Mesothelial cell of epicardium (in vitro differentiated cells): ENCODE data around the gene FBN1. TPM values are rescaled to one million over a fixed set of nuclear protein-coding genes. Genes with fewer than 3 reads are reported as not detected.

Experiments
- DNase-seq, 2 experiments: peaks; one replicate each; pipeline ENCODE4 v3.0.0; 2021; ENCODE audit warnings: low spot score in 2 of 2; ENCODE audit not compliant: unreplicated experiment in 2 of 2
- H3K27ac Mint-ChIP-seq: 2 replicates; pipeline ENCODE4 v1.8.0; 2021; ENCODE audit warnings: mixed read lengths
- H3K27me3 Mint-ChIP-seq: 2 replicates; pipeline ENCODE4 v1.8.0; 2021; ENCODE audit warnings: low read depth, mixed read lengths
- H3K36me3 Mint-ChIP-seq: 2 replicates; pipeline ENCODE4 v1.8.0; 2021; ENCODE audit warnings: mixed read lengths
- H3K4me1 Mint-ChIP-seq: 2 replicates; pipeline ENCODE4 v1.8.0; 2021; ENCODE audit warnings: mixed read lengths
- H3K4me3 Mint-ChIP-seq: 2 replicates; pipeline ENCODE4 v1.8.0; 2021; ENCODE audit warnings: mild to moderate bottlenecking, moderate library complexity, mixed read lengths
- H3K9me3 Mint-ChIP-seq: 2 replicates; pipeline ENCODE4 v1.8.0; 2021; ENCODE audit warnings: mixed read lengths
- CTCF ChIP-seq: fragments of 200-600 bp; sonication (generic); IDR thresholded peaks from one replicate; pipeline ENCODE4 v1.5.0; 2021; ENCODE audit warnings: antibody characterized with exemption; ENCODE audit not compliant: unreplicated experiment
- total RNA-seq: library from RNA; stranded (reverse); gene quantifications from 3 replicates; pipeline ENCODE4 v1.2.1, GENCODE V29; 2021

The FBN1 gene
- total RNA-seq, 1 donor from 2014 or later: 67.9 TPM

GRCh38 chr15:48373821-48374451, 271.6 kb downstream of the FBN1 start:
- H3K27me3 Mint-ChIP-seq: peaks cover 7% of the 10 kb centered on the region
- no peak overlapping the region for H3K27ac Mint-ChIP-seq
- H3K9me3 Mint-ChIP-seq: peaks cover 17% of the 10 kb centered on the region
- no peaks in the 10 kb centered on the region for H3K36me3 Mint-ChIP-seq
- DNase-seq: no peak
- H3K4me1 Mint-ChIP-seq: peaks cover 5% of the 10 kb centered on the region
- TF ChIP-seq CTCF: no peak
- no peak overlapping the region for H3K4me3 Mint-ChIP-seq

GRCh38 chr15:48371961-48372360, 273.5 kb downstream of the FBN1 start:
- H3K4me3 Mint-ChIP-seq: no peak overlapping the region
- no peak for DNase-seq
- peaks cover 5% of the 10 kb centered on the region for H3K4me1 Mint-ChIP-seq
- peaks cover 9% of the 10 kb centered on the region for H3K9me3 Mint-ChIP-seq
- TF ChIP-seq CTCF: no peak
- no peak overlapping the region for H3K27ac Mint-ChIP-seq
- H3K36me3 Mint-ChIP-seq: no peaks in the 10 kb centered on the region
- H3K27me3 Mint-ChIP-seq: peaks cover 7% of the 10 kb centered on the region

GRCh38 chr15:48371550-48371949, 274.0 kb downstream of the FBN1 start:
- no peak for DNase-seq
- Mint-ChIP-seq H3K4me1 (peaks cover 5% of the 10 kb centered on the region), H3K9me3 (peaks cover 9% of the 10 kb centered on the region), H3K27me3 (peaks cover 7% of the 10 kb centered on the region), H3K27ac (no peak overlapping the region), H3K4me3 (no peak overlapping the region), H3K36me3 (no peaks in the 10 kb centered on the region)
- TF ChIP-seq CTCF: no peak

GRCh38 chr15:48370460-48370859, 275.0 kb downstream of the FBN1 start:
- peaks cover 5% of the 10 kb centered on the region for H3K4me1 Mint-ChIP-seq
- H3K4me3 Mint-ChIP-seq: no peak overlapping the region
- no peaks in the 10 kb centered on the region for H3K36me3 Mint-ChIP-seq
- TF ChIP-seq CTCF: no peak
- H3K9me3 Mint-ChIP-seq: peaks cover 3% of the 10 kb centered on the region
- H3K27ac Mint-ChIP-seq: no peak overlapping the region
- no peak for DNase-seq
- peaks cover 7% of the 10 kb centered on the region for H3K27me3 Mint-ChIP-seq

GRCh38 chr15:48367483-48367882, 278.0 kb downstream of the FBN1 start:
- H3K27me3 Mint-ChIP-seq: no peaks in the 10 kb centered on the region
- H3K27ac Mint-ChIP-seq: no peak overlapping the region
- no peak overlapping the region for H3K4me3 Mint-ChIP-seq
- TF ChIP-seq CTCF: no peak
- DNase-seq: no peak
- no peaks in the 10 kb centered on the region for H3K4me1 Mint-ChIP-seq
- H3K9me3 Mint-ChIP-seq: peaks cover 7% of the 10 kb centered on the region
- H3K36me3 Mint-ChIP-seq: no peaks in the 10 kb centered on the region
